ENCODE data around the gene PPP1R18.
A peak's percentile ranks its signal among the peaks of the same experiment; 100 is the strongest.
"Not testable (repeated sequence)": the region's sequence is repeated elsewhere in the genome, so short reads cannot be mapped to it uniquely, and the experiment has no call there.

The PPP1R18 gene

GRCh38 chr6:30688569-30688968, 2.1 kb upstream of the PPP1R18 start:
- DNase-seq, result no peak

GRCh38 chr6:30687659-30688431, 1.4 kb upstream of the PPP1R18 start:
- no peak for DNase-seq

- DNase-seq, result peak; percentile 90
These were observed 638 bp upstream of the PPP1R18 start for GRCh38 chr6:30686908-30687658.

GRCh38 chr6:30685157-30686008, 1.1 kb downstream of the PPP1R18 start:
- no peak for DNase-seq

GRCh38 chr6:30684386-30685156, 1.9 kb downstream of the PPP1R18 start:
- no peak for DNase-seq

GRCh38 chr6:30683980-30684338, 2.5 kb downstream of the PPP1R18 start:
- no peak for DNase-seq

- no peak for DNase-seq
These were observed 3.1 kb downstream of the PPP1R18 start for GRCh38 chr6:30683183-30683979.

GRCh38 chr6:30682143-30683117, 4.0 kb downstream of the PPP1R18 start:
- no peak for DNase-seq

GRCh38 chr6:30681766-30682142, 4.7 kb downstream of the PPP1R18 start:
- DNase-seq, result no peak

GRCh38 chr6:30679765-30680535, 6.5 kb downstream of the PPP1R18 start:
- no peak for DNase-seq

GRCh38 chr6:30678964-30679726, 7.3 kb downstream of the PPP1R18 start:
- no peak for DNase-seq

- no peak for DNase-seq
These were observed 9.7 kb downstream of the PPP1R18 start for GRCh38 chr6:30676660-30677285.

GRCh38 chr6:30672445-30673253, 13.8 kb downstream of the PPP1R18 start, which contains the start of gene DHX16:
Gene DHX16, minus strand, starts transcription at chr6:30673006. Its CDS starts 165 bp downstream, at chr6:30672841.
- peak; percentile 84 for DNase-seq

GRCh38 chr6:30670760-30671527, 15.5 kb downstream of the PPP1R18 start:
- DNase-seq, result no peak

- DNase-seq, result not testable (repeated sequence)
These were observed 20.1 kb downstream of the PPP1R18 start for GRCh38 chr6:30666300-30666699.

- DNase-seq, result no peak
These were observed 21.3 kb downstream of the PPP1R18 start for GRCh38 chr6:30664994-30665767.
